ENCODE data around the gene SHE. TPM values are rescaled to one million over a fixed set of nuclear protein-coding genes. Genes with fewer than 3 reads are reported as not detected.

SHE gene
- total and polyA plus RNA-seq, 8 donors, result 17.7 to 25.3 (median 21.2) TPM

DNA sequence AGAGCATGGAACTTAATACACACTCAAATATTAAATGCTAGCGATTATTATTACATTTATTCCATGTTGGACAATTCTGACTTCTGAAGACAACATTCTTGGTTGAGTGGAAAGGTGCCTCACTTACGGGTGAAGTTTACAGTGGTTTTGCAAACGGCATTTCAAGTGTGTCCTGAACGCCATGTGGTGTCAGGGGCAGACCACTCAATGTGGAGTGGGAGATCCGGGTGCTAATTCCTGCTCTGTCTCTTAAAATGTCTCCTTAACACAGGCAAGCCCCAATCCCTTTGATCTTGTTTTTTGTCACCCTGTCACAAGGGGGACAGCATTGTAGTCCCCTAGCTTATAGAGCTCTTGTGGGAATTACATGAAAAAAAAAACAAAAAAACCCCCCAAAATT is 5.8 kb downstream of the SHE start:
- ATAC-seq (peak; percentile 65), DNase-seq (no peak)
- Histone ChIP-seq H3K27me3 (peaks cover 0 to 25% of the 10 kb centered on the region in 2 donors), H3K36me3 (peaks cover 0 to 4% of the 10 kb centered on the region in 2 donors), H3K4me3 (no peak overlapping the region), H3K27ac (peak overlapping the region; percentile 23 to 66), H3K9me3 (no peaks in the 10 kb centered on the region), H3K4me1 (peaks cover 5 to 70% of the 10 kb centered on the region in 2 donors)
- intact Hi-C loops (cut with DNase I), result no loop called here
- TF ChIP-seq CTCF (IDR thresholded peaks at IDR 0.05), result no peak

DNA sequence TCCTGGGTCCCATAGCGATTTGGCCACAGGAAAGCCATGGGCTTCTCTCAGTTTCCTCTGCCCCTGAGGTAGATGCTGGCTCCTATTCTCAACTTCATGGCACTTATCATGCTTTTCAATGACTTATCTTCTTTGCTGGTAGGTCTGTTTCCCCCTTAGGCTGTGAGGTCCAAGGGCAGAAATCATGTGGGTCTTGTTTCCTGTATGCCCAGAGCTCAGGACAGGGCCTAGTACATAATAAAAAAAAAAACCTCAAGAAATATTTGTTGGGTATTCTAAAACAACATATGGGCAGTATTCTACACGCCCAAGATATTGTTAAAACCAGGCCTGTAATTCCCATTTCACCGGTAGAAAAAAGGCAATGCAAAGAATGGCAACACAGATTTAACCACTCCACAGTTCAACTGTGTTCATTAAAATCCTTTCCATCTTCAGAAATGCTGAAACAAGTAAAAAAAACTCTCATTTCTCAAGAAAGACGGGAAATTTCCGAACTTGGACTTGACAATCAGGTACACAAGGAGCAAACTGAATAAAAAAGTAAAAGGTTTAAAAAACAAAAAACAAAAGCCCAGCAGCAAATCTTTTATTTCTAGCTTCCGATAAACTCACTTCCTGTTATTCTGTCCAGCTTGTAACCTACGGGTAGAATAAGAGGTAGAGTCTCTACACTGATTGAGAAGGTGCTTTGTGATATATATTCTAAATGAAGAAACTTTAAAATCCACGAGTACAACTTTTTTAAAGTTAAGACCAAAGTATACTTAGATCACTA is 6.5 kb downstream of the SHE start:
- Histone ChIP-seq H3K9me3 (no peaks in the 10 kb centered on the region), H3K4me1 (peaks cover 5 to 70% of the 10 kb centered on the region in 2 donors), H3K36me3 (peaks cover 0 to 4% of the 10 kb centered on the region in 2 donors), H3K27me3 (peaks cover 0 to 18% of the 10 kb centered on the region in 2 donors), H3K27ac (peak overlapping the region; percentile 23 to 66), H3K4me3 (no peak overlapping the region)
- TF ChIP-seq CTCF (IDR thresholded peaks at IDR 0.05), result no peak
- ATAC-seq (no peak), DNase-seq (no peak)
- intact Hi-C loops (cut with DNase I), result no loop called here

- Histone ChIP-seq H3K4me3 (no peak overlapping the region), H3K27ac (peak overlapping the region in 1 of 2 donors; percentile 66), H3K36me3 (peaks cover 0 to 8% of the 10 kb centered on the region in 2 donors), H3K27me3 (no peaks in the 10 kb centered on the region), H3K9me3 (no peaks in the 10 kb centered on the region), H3K4me1 (peaks cover 12 to 75% of the 10 kb centered on the region in 2 donors)
- peak in 1 of 2 donors; percentile 29 for TF ChIP-seq CTCF (IDR thresholded peaks at IDR 0.05)
- intact Hi-C loops (cut with DNase I), result no loop called here
- DNase-seq, result peak in 1 of 4 donors; percentile 61
- peak; percentile 35 for ATAC-seq
Measured at GRCh38 chr1:154493276-154493675, 8.9 kb downstream of the SHE start.

- Histone ChIP-seq H3K4me3 (no peak overlapping the region), H3K27me3 (no peaks in the 10 kb centered on the region), H3K4me1 (peaks cover 12 to 70% of the 10 kb centered on the region in 2 donors), H3K9me3 (no peaks in the 10 kb centered on the region), H3K36me3 (peaks cover 0 to 13% of the 10 kb centered on the region in 2 donors), H3K27ac (peak overlapping the region in 1 of 2 donors; percentile 66)
- ATAC-seq (no peak), DNase-seq (no peak)
- intact Hi-C loops (cut with DNase I), result no loop called here
- no peak for TF ChIP-seq CTCF (IDR thresholded peaks at IDR 0.05)
Measured at GRCh38 chr1:154492115-154492514, 10.1 kb downstream of the SHE start.

- intact Hi-C loops (cut with DNase I), result no loop called here
- peak overlapping the region in 1 of 2 donors; percentile 30 for H3K27ac ChIP-seq
- peaks cover 20 to 72% of the 10 kb centered on the region in 2 donors for H3K4me1 ChIP-seq
- no peaks in the 10 kb centered on the region for H3K9me3 ChIP-seq
- TF ChIP-seq CTCF (IDR thresholded peaks at IDR 0.05), result no peak
- DNase-seq (no peak), ATAC-seq (peak; percentile 36)
- H3K36me3 ChIP-seq, result peaks cover 0 to 13% of the 10 kb centered on the region in 2 donors
- no peak overlapping the region for H3K4me3 ChIP-seq
- no peaks in the 10 kb centered on the region for H3K27me3 ChIP-seq
Measured at GRCh38 chr1:154490317-154490716, 11.9 kb downstream of the SHE start.
